HG03025 (cell line): ENCODE data around the gene DRAM1.

Experiments
- ATAC-seq: cut with Tn5 transposase; IDR thresholded peaks from one replicate; pipeline ENCODE4 v1.9.1; 2021; ENCODE audit warnings: mild to moderate bottlenecking, moderate library complexity; ENCODE audit not compliant: unreplicated experiment, low FRiP score

The DRAM1 gene

GRCh38 chr12:101939306-101939705, 61.9 kb downstream of the DRAM1 start:
- no peak for ATAC-seq

GRCh38 chr12:101939856-101940265, 62.5 kb downstream of the DRAM1 start:
- no peak for ATAC-seq

GRCh38 chr12:101940400-101940950, 63.1 kb downstream of the DRAM1 start:
- ATAC-seq = no peak

- peak; percentile 75 for ATAC-seq
Measured at GRCh38 chr12:101941306-101942249, 64.2 kb downstream of the DRAM1 start.

- no peak for ATAC-seq
Measured at GRCh38 chr12:101942250-101942605, 64.8 kb downstream of the DRAM1 start.

GRCh38 chr12:101945369-101946232, 68.2 kb downstream of the DRAM1 start:
- ATAC-seq = no peak

GRCh38 chr12:101946233-101946611, 68.8 kb downstream of the DRAM1 start:
- no peak for ATAC-seq

- ATAC-seq = no peak
Measured at GRCh38 chr12:101947316-101947715, 69.9 kb downstream of the DRAM1 start.

GRCh38 chr12:101948365-101948764, 71.0 kb downstream of the DRAM1 start:
- no peak for ATAC-seq

GRCh38 chr12:101951002-101951670, 73.8 kb downstream of the DRAM1 start:
- no peak for ATAC-seq

- ATAC-seq = no peak
Measured at GRCh38 chr12:101954113-101954512, 76.7 kb downstream of the DRAM1 start.

GRCh38 chr12:101954676-101955075, 77.3 kb downstream of the DRAM1 start:
- ATAC-seq = no peak

GRCh38 chr12:101957252-101957959, 80.0 kb downstream of the DRAM1 start:
- ATAC-seq = no peak

GRCh38 chr12:101959607-101960006, 82.2 kb downstream of the DRAM1 start:
- no peak for ATAC-seq

GRCh38 chr12:101962486-101962885, 85.1 kb downstream of the DRAM1 start:
- no peak for ATAC-seq

GRCh38 chr12:101963697-101964096, 86.3 kb downstream of the DRAM1 start:
- no peak for ATAC-seq

GRCh38 chr12:101966496-101966895, 89.1 kb downstream of the DRAM1 start:
- no peak for ATAC-seq

GRCh38 chr12:101967506-101967905, 90.1 kb downstream of the DRAM1 start:
- no peak for ATAC-seq

GRCh38 chr12:101968770-101969169, 91.4 kb downstream of the DRAM1 start:
- no peak for ATAC-seq
